ENCODE results near the gene EIF2B2. TPM values are rescaled to one million over a fixed set of nuclear protein-coding genes. Genes with fewer than 3 reads are reported as not detected.

The EIF2B2 gene
- polyA plus RNA-seq, 1 experiment = 78.0 TPM

GRCh38 chr14:74976264-74977113 lies 26.2 kb upstream of the EIF2B2 start:
- H3K36me3 ChIP-seq (ENCODE audit: control insufficient read depth, insufficient read depth, low read length) = no peaks in the 10 kb centered on the region
- POLR2A ChIA-PET = no interaction called here
- TF ChIP-seq, protein P1, sequence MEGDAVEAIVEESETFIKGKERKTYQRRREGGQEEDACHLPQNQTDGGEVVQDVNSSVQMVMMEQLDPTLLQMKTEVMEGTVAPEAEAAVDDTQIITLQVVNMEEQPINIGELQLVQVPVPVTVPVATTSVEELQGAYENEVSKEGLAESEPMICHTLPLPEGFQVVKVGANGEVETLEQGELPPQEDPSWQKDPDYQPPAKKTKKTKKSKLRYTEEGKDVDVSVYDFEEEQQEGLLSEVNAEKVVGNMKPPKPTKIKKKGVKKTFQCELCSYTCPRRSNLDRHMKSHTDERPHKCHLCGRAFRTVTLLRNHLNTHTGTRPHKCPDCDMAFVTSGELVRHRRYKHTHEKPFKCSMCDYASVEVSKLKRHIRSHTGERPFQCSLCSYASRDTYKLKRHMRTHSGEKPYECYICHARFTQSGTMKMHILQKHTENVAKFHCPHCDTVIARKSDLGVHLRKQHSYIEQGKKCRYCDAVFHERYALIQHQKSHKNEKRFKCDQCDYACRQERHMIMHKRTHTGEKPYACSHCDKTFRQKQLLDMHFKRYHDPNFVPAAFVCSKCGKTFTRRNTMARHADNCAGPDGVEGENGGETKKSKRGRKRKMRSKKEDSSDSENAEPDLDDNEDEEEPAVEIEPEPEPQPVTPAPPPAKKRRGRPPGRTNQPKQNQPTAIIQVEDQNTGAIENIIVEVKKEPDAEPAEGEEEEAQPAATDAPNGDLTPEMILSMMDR (IDR thresholded peaks at IDR 0.05; ENCODE audit: insufficient read depth, low read depth, low read length) = no peak
- no peaks in the 10 kb centered on the region for H3K27me3 ChIP-seq (ENCODE audit: control insufficient read depth, insufficient read depth, low read length)
- CTCF ChIA-PET = interaction anchor here (0.7 to 0.8 kb wide), 2 partner anchors 8 to 19 kb away, joined by 3 read pairs; no protein-coding TSS in a partner anchor
- H3K4me3 ChIP-seq (ENCODE audit: low read depth, low read length) = no peak overlapping the region
- DNase-seq (ENCODE audit: low read depth) = no peak

- no peaks in the 10 kb centered on the region for H3K36me3 ChIP-seq (ENCODE audit: control insufficient read depth, insufficient read depth, low read length)
- H3K4me3 ChIP-seq (ENCODE audit: low read depth, low read length) = no peak overlapping the region
- ChIA-PET POLR2A (no interaction called here), CTCF (interaction anchor here (0.7 to 2.5 kb wide), 3 partner anchors 9 to 111 kb away, joined by 3 to 13 read pairs (median 3); no protein-coding TSS in a partner anchor)
- no peak for DNase-seq (ENCODE audit: low read depth)
- no peaks in the 10 kb centered on the region for H3K27me3 ChIP-seq (ENCODE audit: control insufficient read depth, insufficient read depth, low read length)
- TF ChIP-seq, protein P1 (IDR thresholded peaks at IDR 0.05; ENCODE audit: insufficient read depth, low read depth, low read length) = no peak
Measured at GRCh38 chr14:74977164-74977900, 25.4 kb upstream of the EIF2B2 start.

DNA sequence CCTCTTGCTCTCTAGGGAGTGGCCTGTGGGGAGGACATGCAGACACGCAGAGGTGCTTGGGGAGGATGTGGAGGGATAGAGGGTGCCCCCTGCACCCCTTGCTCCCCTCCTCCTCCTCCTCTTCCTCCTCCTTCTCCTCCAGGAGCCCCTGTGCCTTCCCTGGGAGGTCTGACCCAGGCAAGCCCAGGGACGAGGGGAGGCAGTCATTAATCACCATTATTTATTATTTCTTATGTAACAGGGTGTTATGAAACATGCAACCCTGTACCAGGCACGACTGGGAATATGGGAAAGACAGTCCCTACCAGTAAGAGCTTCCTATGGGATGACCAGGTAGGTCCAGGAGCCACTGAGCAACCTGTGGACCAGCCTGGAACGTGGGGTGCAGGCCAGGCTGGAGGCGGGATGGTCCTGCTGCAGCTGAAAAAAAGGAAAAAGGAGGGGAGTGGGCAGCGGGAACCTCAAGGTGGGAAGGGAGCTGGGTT lies 24.8 kb upstream of the EIF2B2 start:
- ChIA-PET POLR2A (no interaction called here), CTCF (interaction anchor here (2.5 to 2.9 kb wide), 2 partner anchors 32 to 110 kb away, joined by 8 to 13 read pairs; no protein-coding TSS in a partner anchor)
- Histone ChIP-seq H3K4me3 (ENCODE audit: low read depth, low read length) (no peak overlapping the region), H3K36me3 (ENCODE audit: control insufficient read depth, insufficient read depth, low read length) (no peaks in the 10 kb centered on the region), H3K27me3 (ENCODE audit: control insufficient read depth, insufficient read depth, low read length) (no peaks in the 10 kb centered on the region)
- DNase-seq (ENCODE audit: low read depth) = no peak
- TF ChIP-seq, protein P1 (IDR thresholded peaks at IDR 0.05; ENCODE audit: insufficient read depth, low read depth, low read length) = no peak

GRCh38 chr14:74978416-74978947 lies 24.2 kb upstream of the EIF2B2 start:
- TF ChIP-seq, protein P1 (IDR thresholded peaks at IDR 0.05; ENCODE audit: insufficient read depth, low read depth, low read length) = no peak
- DNase-seq (ENCODE audit: low read depth) = no peak
- no peaks in the 10 kb centered on the region for H3K36me3 ChIP-seq (ENCODE audit: control insufficient read depth, insufficient read depth, low read length)
- POLR2A ChIA-PET = no interaction called here
- CTCF ChIA-PET = interaction anchor here (0.6 to 2.9 kb wide), 4 partner anchors 14 to 314 kb away, joined by 3 to 13 read pairs (median 8); no protein-coding TSS in a partner anchor
- no peaks in the 10 kb centered on the region for H3K27me3 ChIP-seq (ENCODE audit: control insufficient read depth, insufficient read depth, low read length)
- no peak overlapping the region for H3K4me3 ChIP-seq (ENCODE audit: low read depth, low read length)

All from BJ (cell line).